NCI-H69 (cell line): ENCODE data around the gene BAHCC1.
A peak's percentile ranks its signal among the peaks of the same experiment; 100 is the strongest.

Source experiments
- DNase-seq: peaks from one replicate; lab custom pipeline; 2025; lab: John Stamatoyannopoulos, UW

The BAHCC1 gene

GRCh38 chr17:81514739-81515529, 119.7 kb downstream of the BAHCC1 start:
- peak; percentile 95 for DNase-seq

DNA sequence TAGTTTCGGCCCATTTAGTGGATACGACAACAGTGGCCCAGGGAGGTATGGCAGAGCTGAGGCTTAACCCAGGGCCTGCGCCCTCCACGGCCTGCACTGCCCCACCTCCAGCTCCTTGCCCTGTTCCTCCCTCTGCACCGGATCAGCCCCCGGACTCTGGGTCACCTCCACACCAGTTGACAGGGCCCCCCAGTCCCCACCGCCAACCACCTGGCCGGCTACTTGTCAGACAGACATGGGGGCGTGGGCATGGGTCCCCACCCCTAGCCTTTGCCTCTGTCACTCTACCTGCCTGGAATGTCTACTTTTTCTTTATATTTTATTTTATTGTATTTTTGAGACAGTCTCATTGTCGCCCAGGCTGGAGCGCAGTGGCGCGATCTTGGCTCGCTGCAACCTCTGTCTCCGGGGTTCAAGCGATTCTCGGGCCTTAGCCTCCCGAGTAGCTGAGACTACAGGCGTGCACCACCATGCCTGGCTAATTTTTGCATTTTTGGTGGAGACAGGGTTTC, 120.3 kb downstream of the BAHCC1 start:
- DNase-seq: no peak
